ENCODE results near the gene PLA2G2F. TPM values are rescaled to one million over a fixed set of nuclear protein-coding genes. Genes with fewer than 3 reads are reported as not detected.

PLA2G2F gene
- total RNA-seq, 6 experiments from 2014 or later, result not detected

GRCh38 chr1:20150969-20151368 is 11.8 kb downstream of the PLA2G2F start:
- H3K27me3 Mint-ChIP-seq (ENCODE audit: insufficient read depth), result peaks cover 20% of the 10 kb centered on the region
- DNase-seq, result no peak

GRCh38 chr1:20151906-20152598 is 12.9 kb downstream of the PLA2G2F start:
- Mint-ChIP-seq H3K27me3 (ENCODE audit: insufficient read depth) (peaks cover 19% of the 10 kb centered on the region), H3K9me3 (no peaks in the 10 kb centered on the region), H3K27ac (no peak overlapping the region), H3K4me3 (peak overlapping the region; percentile 52), H3K4me1 (ENCODE audit: low read depth) (no peaks in the 10 kb centered on the region), H3K36me3 (ENCODE audit: low read depth) (no peaks in the 10 kb centered on the region)
- peak; percentile 59 for DNase-seq
- TF ChIP-seq CTCF (IDR thresholded peaks at IDR 0.05), result peak; percentile 98

More at GRCh38 chr1:20150969-20151368, 11.8 kb downstream of the PLA2G2F start:
- Mint-ChIP-seq H3K27ac (no peak overlapping the region), H3K36me3 (ENCODE audit: low read depth) (no peaks in the 10 kb centered on the region), H3K4me1 (ENCODE audit: low read depth) (no peaks in the 10 kb centered on the region), H3K4me3 (no peak overlapping the region), H3K9me3 (no peaks in the 10 kb centered on the region)
- no peak for TF ChIP-seq CTCF (IDR thresholded peaks at IDR 0.05)

- Mint-ChIP-seq H3K9me3 (no peaks in the 10 kb centered on the region), H3K36me3 (ENCODE audit: low read depth) (no peaks in the 10 kb centered on the region), H3K27ac (no peak overlapping the region), H3K4me3 (peak overlapping the region; percentile 52; the same call in 1 of the 2 replicates), H3K27me3 (ENCODE audit: insufficient read depth) (peaks cover 16% of the 10 kb centered on the region), H3K4me1 (ENCODE audit: low read depth) (no peaks in the 10 kb centered on the region)
- DNase-seq, result no peak
- TF ChIP-seq CTCF (IDR thresholded peaks at IDR 0.05), result peak; percentile 56
These were observed 13.4 kb downstream of the PLA2G2F start for GRCh38 chr1:20152599-20152930.

- Mint-ChIP-seq H3K27me3 (ENCODE audit: insufficient read depth) (peaks cover 14% of the 10 kb centered on the region), H3K27ac (no peak overlapping the region), H3K36me3 (ENCODE audit: low read depth) (no peaks in the 10 kb centered on the region), H3K9me3 (no peaks in the 10 kb centered on the region), H3K4me3 (no peak overlapping the region), H3K4me1 (ENCODE audit: low read depth) (no peaks in the 10 kb centered on the region)
- no peak for TF ChIP-seq CTCF (IDR thresholded peaks at IDR 0.05)
- DNase-seq, result no peak
These were observed 13.9 kb downstream of the PLA2G2F start for GRCh38 chr1:20153000-20153418.

- H3K27me3 Mint-ChIP-seq (ENCODE audit: insufficient read depth), result peaks cover 14% of the 10 kb centered on the region
- H3K27ac Mint-ChIP-seq, result no peak overlapping the region
- DNase-seq, result no peak
- no peaks in the 10 kb centered on the region for H3K36me3 Mint-ChIP-seq (ENCODE audit: low read depth)
- no peaks in the 10 kb centered on the region for H3K4me1 Mint-ChIP-seq (ENCODE audit: low read depth)
- peaks cover 9% of the 10 kb centered on the region for H3K9me3 Mint-ChIP-seq
- TF ChIP-seq CTCF (IDR thresholded peaks at IDR 0.05), result no peak
- H3K4me3 Mint-ChIP-seq, result peak overlapping the region; percentile 49; the same call in 1 of the 2 replicates
These were observed 15.2 kb downstream of the PLA2G2F start for GRCh38 chr1:20154301-20154831.
